Measurements from ENCODE around the gene ZNF883.

The ZNF883 gene

GRCh38 chr9:112917047-112917986 lies 94.7 kb downstream of the ZNF883 start:
- no peak overlapping the region for H3K4me2 ChIP-seq (ENCODE audit: low read length)
- no peak overlapping the region for H3K4me3 ChIP-seq (ENCODE audit: low read length)
- no peaks in the 10 kb centered on the region for H3K36me3 ChIP-seq (ENCODE audit: insufficient read depth, low read length)
- H3K9ac ChIP-seq (ENCODE audit: low read depth, low read length): no peak overlapping the region
- no peaks in the 10 kb centered on the region for H3K9me3 ChIP-seq (replicated peaks; ENCODE audit: low read length)
- no peaks in the 10 kb centered on the region for H3K4me1 ChIP-seq (ENCODE audit: control insufficient read depth, insufficient read depth, low read length)
- peaks cover 54% of the 10 kb centered on the region for H3K27me3 ChIP-seq (ENCODE audit: control insufficient read depth, insufficient read depth, low read length)

GRCh38 chr9:112914524-112914923 lies 97.5 kb downstream of the ZNF883 start:
- no peak overlapping the region for H3K4me3 ChIP-seq (ENCODE audit: low read length)
- no peak overlapping the region for H3K4me2 ChIP-seq (ENCODE audit: low read length)
- H3K27me3 ChIP-seq (ENCODE audit: control insufficient read depth, insufficient read depth, low read length): peaks cover 59% of the 10 kb centered on the region
- no peaks in the 10 kb centered on the region for H3K4me1 ChIP-seq (ENCODE audit: control insufficient read depth, insufficient read depth, low read length)
- no peak overlapping the region for H3K9ac ChIP-seq (ENCODE audit: low read depth, low read length)
- H3K36me3 ChIP-seq (ENCODE audit: insufficient read depth, low read length): no peaks in the 10 kb centered on the region
- H3K9me3 ChIP-seq (replicated peaks; ENCODE audit: low read length): no peaks in the 10 kb centered on the region

GRCh38 chr9:112913326-112913725 lies 98.7 kb downstream of the ZNF883 start:
- no peaks in the 10 kb centered on the region for H3K36me3 ChIP-seq (ENCODE audit: insufficient read depth, low read length)
- no peak overlapping the region for H3K9ac ChIP-seq (ENCODE audit: low read depth, low read length)
- H3K9me3 ChIP-seq (replicated peaks; ENCODE audit: low read length): no peaks in the 10 kb centered on the region
- H3K4me3 ChIP-seq (ENCODE audit: low read length): no peak overlapping the region
- H3K4me1 ChIP-seq (ENCODE audit: control insufficient read depth, insufficient read depth, low read length): no peaks in the 10 kb centered on the region
- H3K27me3 ChIP-seq (ENCODE audit: control insufficient read depth, insufficient read depth, low read length): peaks cover 58% of the 10 kb centered on the region
- H3K4me2 ChIP-seq (ENCODE audit: low read length): no peak overlapping the region

- no peak overlapping the region for H3K9ac ChIP-seq (ENCODE audit: low read depth, low read length)
- no peak overlapping the region for H3K4me3 ChIP-seq (ENCODE audit: low read length)
- H3K4me2 ChIP-seq (ENCODE audit: low read length): no peak overlapping the region
- peaks cover 56% of the 10 kb centered on the region for H3K27me3 ChIP-seq (ENCODE audit: control insufficient read depth, insufficient read depth, low read length)
- no peaks in the 10 kb centered on the region for H3K9me3 ChIP-seq (replicated peaks; ENCODE audit: low read length)
- H3K4me1 ChIP-seq (ENCODE audit: control insufficient read depth, insufficient read depth, low read length): no peaks in the 10 kb centered on the region
- H3K36me3 ChIP-seq (ENCODE audit: insufficient read depth, low read length): no peaks in the 10 kb centered on the region
Observed at GRCh38 chr9:112912636-112913035, 99.4 kb downstream of the ZNF883 start.

- peaks cover 52% of the 10 kb centered on the region for H3K27me3 ChIP-seq (ENCODE audit: control insufficient read depth, insufficient read depth, low read length)
- no peaks in the 10 kb centered on the region for H3K36me3 ChIP-seq (ENCODE audit: insufficient read depth, low read length)
- H3K4me1 ChIP-seq (ENCODE audit: control insufficient read depth, insufficient read depth, low read length): no peaks in the 10 kb centered on the region
- no peak overlapping the region for H3K4me3 ChIP-seq (ENCODE audit: low read length)
- no peak overlapping the region for H3K4me2 ChIP-seq (ENCODE audit: low read length)
- H3K9ac ChIP-seq (ENCODE audit: low read depth, low read length): no peak overlapping the region
- no peaks in the 10 kb centered on the region for H3K9me3 ChIP-seq (replicated peaks; ENCODE audit: low read length)
Observed at GRCh38 chr9:112911736-112912135, 100.3 kb downstream of the ZNF883 start.

Measured in skeletal muscle satellite cell (primary cell).